Measurements from ENCODE around the gene SMARCB1. TPM values are rescaled to one million over a fixed set of nuclear protein-coding genes. Genes with fewer than 3 reads are reported as not detected.

SMARCB1 gene
- total and polyA plus RNA-seq, 2 donors (not counting 1 experiment from before 2014, with no cell fraction given): 179 to 190 TPM

GRCh38 chr22:23774922-23775436 lies 11.8 kb upstream of the SMARCB1 start:
- peak overlapping the region; percentile 14 for H3K4me3 Mint-ChIP-seq
- Histone ChIP-seq H3K79me2 (ENCODE audit: control insufficient read depth, insufficient read depth, low read length) (peaks cover 8% of the 10 kb centered on the region), H3K27ac (ENCODE audit: low read length in 2 of 2) (no peak overlapping the region), H3K4me1 (ENCODE audit: control insufficient read depth in 2 of 2, insufficient read depth in 2 of 2, low read length in 2 of 2) (peaks cover 22 to 34% of the 10 kb centered on the region in 2 donors), H3K27me3 (replicated peaks in 1 of 4; ENCODE audit: control extremely low read depth in 1 of 4, control insufficient read depth in 3 of 4, insufficient read depth in 4 of 4, low read length in 3 of 4) (no peaks in the 10 kb centered on the region), H3K4me3 (ENCODE audit: control extremely low read depth in 1 of 5, extremely low read depth in 1 of 5, insufficient read depth in 1 of 5, low read depth in 2 of 5, low read length in 4 of 5) (no peak overlapping the region), H4K20me1 (ENCODE audit: control insufficient read depth, insufficient read depth, low read length, poor library complexity, severe bottlenecking) (peaks cover 7% of the 10 kb centered on the region), H3K36me3 (replicated peaks in 1 of 2; ENCODE audit: control extremely low read depth in 1 of 2, control insufficient read depth in 1 of 2, extremely low read depth in 1 of 2, insufficient read depth in 2 of 2, low read length in 1 of 2) (peaks cover 0 to 5% of the 10 kb centered on the region in 2 experiments), H3K4me2 (replicated peaks; ENCODE audit: low read depth, low read length, poor library complexity, severe bottlenecking) (no peak overlapping the region), H2AFZ (ENCODE audit: insufficient read depth, low read depth, low read length, poor library complexity, severe bottlenecking) (no peak overlapping the region), H3K9me3 (ENCODE audit: control extremely low read depth in 1 of 3, control insufficient read depth in 2 of 3, insufficient read depth in 1 of 3, low read length in 2 of 3) (no peaks in the 10 kb centered on the region), H3K9ac (ENCODE audit: low read length) (no peak overlapping the region)
- H3K27ac Mint-ChIP-seq: no peak overlapping the region
- DNase-seq (no peak), ATAC-seq (ENCODE audit: low read depth) (no peak)
- intact Hi-C loops (cut with micrococcal nuclease): no loop called here
- ChIA-PET CTCF (interaction anchor here (0.6 to 2.0 kb wide), 9 partner anchors 21 to 781 kb away, joined by 3 to 15 read pairs (median 3); partner anchors contain the start of genes SLC2A11 and SNRPD3), POLR2A (interaction anchor here (0.6 to 1.5 kb wide), 4 partner anchors 14 to 89 kb away, joined by 3 to 11 read pairs (median 4); no protein-coding TSS in a partner anchor)
- WGBS (ENCODE audit: insufficient coverage): 100% methylated on average over 2 of the region's 2 CpGs
- no peaks in the 10 kb centered on the region for H3K27me3 Mint-ChIP-seq
- H3K9me3 Mint-ChIP-seq (ENCODE audit: insufficient read depth): no peaks in the 10 kb centered on the region
- H3K4me1 Mint-ChIP-seq: peaks cover 27% of the 10 kb centered on the region
- TF ChIP-seq CTCF (IDR thresholded peaks at IDR 0.05) (no peak), EZH2 (IDR thresholded peaks at IDR 0.05; ENCODE audit: borderline replicate concordance, insufficient read depth, low read depth, low read length, poor library complexity, severe bottlenecking) (no peak)

DNA sequence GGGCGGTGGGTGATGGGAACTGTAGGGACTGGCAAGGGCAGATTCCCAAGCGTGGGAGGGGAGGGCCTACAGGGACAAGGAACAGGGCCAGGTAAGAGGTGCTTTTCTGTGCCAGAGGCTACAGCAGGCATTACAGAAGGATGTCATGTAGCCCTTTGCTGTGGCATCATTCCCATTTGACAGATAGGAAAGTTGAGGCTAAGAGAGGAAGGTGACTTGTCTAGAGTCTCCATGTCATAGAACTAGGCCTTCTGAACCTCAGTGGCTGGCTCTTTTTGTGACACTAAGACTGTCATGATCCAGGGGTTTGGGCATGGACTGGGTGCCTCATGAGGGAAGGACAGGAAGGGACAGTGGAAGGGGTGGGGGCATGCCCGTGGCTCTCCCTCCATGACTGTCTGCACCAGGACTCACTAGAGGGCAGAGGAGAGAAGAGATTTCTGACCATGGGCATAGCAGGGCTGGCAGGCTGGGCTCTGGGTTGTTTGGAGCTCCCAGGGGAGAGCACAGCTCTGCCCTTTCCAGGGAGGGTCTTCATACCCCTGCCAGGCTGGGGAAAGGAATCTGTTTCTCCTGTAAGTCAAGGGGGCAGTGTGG lies 10.9 kb upstream of the SMARCB1 start:
- intact Hi-C loops (cut with micrococcal nuclease): no loop called here
- ATAC-seq (ENCODE audit: low read depth) (no peak), DNase-seq (no peak)
- no peak overlapping the region for H3K4me3 ChIP-seq (ENCODE audit: control extremely low read depth in 1 of 5, extremely low read depth in 1 of 5, insufficient read depth in 1 of 5, low read depth in 2 of 5, low read length in 4 of 5)
- H3K79me2 ChIP-seq (ENCODE audit: control insufficient read depth, insufficient read depth, low read length): peaks cover 8% of the 10 kb centered on the region
- CTCF ChIA-PET: interaction anchor here (0.6 to 2.0 kb wide), 4 partner anchors 72 to 780 kb away, joined by 3 to 15 read pairs (median 4); partner anchors contain the start of gene SNRPD3
- H3K27me3 ChIP-seq (replicated peaks in 1 of 4; ENCODE audit: control extremely low read depth in 1 of 4, control insufficient read depth in 3 of 4, insufficient read depth in 4 of 4, low read length in 3 of 4): no peaks in the 10 kb centered on the region
- H3K27me3 Mint-ChIP-seq: no peaks in the 10 kb centered on the region
- 100% methylated on average over 2 of the region's 3 CpGs for WGBS (ENCODE audit: insufficient coverage)
- no peaks in the 10 kb centered on the region for H3K9me3 Mint-ChIP-seq (ENCODE audit: insufficient read depth)
- no peak overlapping the region for H3K27ac Mint-ChIP-seq
- H3K4me1 ChIP-seq (ENCODE audit: control insufficient read depth in 2 of 2, insufficient read depth in 2 of 2, low read length in 2 of 2): peaks cover 17 to 26% of the 10 kb centered on the region in 2 donors
- H3K4me2 ChIP-seq (replicated peaks; ENCODE audit: low read depth, low read length, poor library complexity, severe bottlenecking): no peak overlapping the region
- H3K4me3 Mint-ChIP-seq: no peak overlapping the region
- peaks cover 0 to 7% of the 10 kb centered on the region in 2 experiments for H3K36me3 ChIP-seq (replicated peaks in 1 of 2; ENCODE audit: control extremely low read depth in 1 of 2, control insufficient read depth in 1 of 2, extremely low read depth in 1 of 2, insufficient read depth in 2 of 2, low read length in 1 of 2)
- H3K9ac ChIP-seq (ENCODE audit: low read length): no peak overlapping the region
- peaks cover 7% of the 10 kb centered on the region for H4K20me1 ChIP-seq (ENCODE audit: control insufficient read depth, insufficient read depth, low read length, poor library complexity, severe bottlenecking)
- H3K4me1 Mint-ChIP-seq: peaks cover 24% of the 10 kb centered on the region
- TF ChIP-seq CTCF (IDR thresholded peaks at IDR 0.05) (no peak), EZH2 (IDR thresholded peaks at IDR 0.05; ENCODE audit: borderline replicate concordance, insufficient read depth, low read depth, low read length, poor library complexity, severe bottlenecking) (no peak)
- H3K27ac ChIP-seq (ENCODE audit: low read length in 2 of 2): no peak overlapping the region
- H2AFZ ChIP-seq (ENCODE audit: insufficient read depth, low read depth, low read length, poor library complexity, severe bottlenecking): no peak overlapping the region
- POLR2A ChIA-PET: interaction anchor here (1.5 kb wide), 1 partner anchor 72 kb away, joined by 5 read pairs; no protein-coding TSS in a partner anchor
- H3K9me3 ChIP-seq (ENCODE audit: control extremely low read depth in 1 of 3, control insufficient read depth in 2 of 3, insufficient read depth in 1 of 3, low read length in 2 of 3): no peaks in the 10 kb centered on the region
